HepG2 (cell line): Measurements from ENCODE around the gene PSMB10. TPM values are rescaled to one million over a fixed set of nuclear protein-coding genes. Genes with fewer than 3 reads are reported as not detected.

ENCODE experiments used
- ATF1 ChIP-seq: IDR thresholded peaks from 2 replicates; pipeline ENCODE4 v1.6.1; 2016; ENCODE audit warnings: mild to moderate bottlenecking, control low read depth
- ATM ChIP-seq: fragments of 450-650 bp; IDR thresholded peaks from 2 replicates; pipeline ENCODE4 v1.7.1; 2017; ENCODE audit warnings: mild to moderate bottlenecking, borderline replicate concordance
- ATRX ChIP-seq: sonication (generic); formaldehyde crosslinking; IDR thresholded peaks from 2 replicates; pipeline ENCODE4 v1.4.0; 2020; ENCODE audit warnings: missing genetic modification reagents, borderline replicate concordance
- CBX1 ChIP-seq: IDR thresholded peaks from one replicate; pipeline ENCODE4 v1.6.1; 2016; ENCODE audit warnings: antibody characterized with exemption, low read depth
- CHCHD3 ChIP-seq: sonication (generic); formaldehyde crosslinking; IDR thresholded peaks from 2 replicates; pipeline ENCODE4 v1.8.0; 2022; ENCODE audit warnings: mild to moderate bottlenecking, missing genetic modification reagents, moderate library complexity
- FOXK2 ChIP-seq: fragments of 450-650 bp; IDR thresholded peaks from 2 replicates; pipeline ENCODE4 v1.6.1; 2016
- JUNB ChIP-seq: sonication (generic); formaldehyde crosslinking; IDR thresholded peaks from 2 replicates; pipeline ENCODE4 v1.8.0; 2022; ENCODE audit warnings: missing genetic modification reagents, mild to moderate bottlenecking, borderline replicate concordance
- MEF2D ChIP-seq: sonication (generic); formaldehyde crosslinking; IDR thresholded peaks from 2 replicates; pipeline ENCODE4 v1.5.1; 2020; ENCODE audit warnings: mild to moderate bottlenecking, missing genetic modification reagents
- RBM22 ChIP-seq: fragments of 200-400 bp; formaldehyde crosslinking; optimal IDR thresholded peaks from 2 replicates; pipeline ENCODE3; 2017; ENCODE audit warnings: mild to moderate bottlenecking, low read length, moderate library complexity
- REL ChIP-seq: sonication (generic); formaldehyde crosslinking; conservative IDR thresholded peaks from 2 replicates; pipeline ENCODE4 v1.8.0; 2022; ENCODE audit warnings: mild to moderate bottlenecking, missing genetic modification reagents, moderate library complexity
- SALL2 ChIP-seq: sonication (generic); formaldehyde crosslinking; IDR thresholded peaks from 2 replicates; pipeline ENCODE4 v1.8.1; 2023; ENCODE audit warnings: mild to moderate bottlenecking, missing genetic modification reagents, inconsistent platforms
- ZFP41 ChIP-seq: sonication (generic); formaldehyde crosslinking; IDR thresholded peaks from 2 replicates; pipeline ENCODE4 v1.4.0; 2020; ENCODE audit warnings: mild to moderate bottlenecking, missing genetic modification reagents, borderline replicate concordance
- ZNF20 ChIP-seq: sonication (generic); formaldehyde crosslinking; IDR thresholded peaks from 2 replicates; pipeline ENCODE4 v1.4.0; 2020; ENCODE audit warnings: mild to moderate bottlenecking, moderate library complexity, missing genetic modification reagents
- ZNF253 ChIP-seq: sonication (generic); formaldehyde crosslinking; IDR thresholded peaks from 2 replicates; pipeline ENCODE4 v1.8.0; 2022; ENCODE audit warnings: mild to moderate bottlenecking, missing genetic modification reagents, borderline replicate concordance
- ZNF274 ChIP-seq: sonication (generic); formaldehyde crosslinking; IDR thresholded peaks from 2 replicates; pipeline ENCODE4 v1.5.1; 2020; ENCODE audit warnings: mild to moderate bottlenecking, missing genetic modification reagents
- ZNF451 ChIP-seq: sonication (generic); formaldehyde crosslinking; IDR thresholded peaks from 2 replicates; pipeline ENCODE4 v1.5.0; 2020; ENCODE audit warnings: mild to moderate bottlenecking, missing genetic modification reagents
- ZNF652 ChIP-seq: IDR thresholded peaks from 2 replicates; pipeline ENCODE4 v1.6.1; 2016; ENCODE audit warnings: low read depth, borderline replicate concordance
- polyA plus RNA-seq, 8 experiments: library from polyadenylated mRNA; depleted of rRNA in 3 of 8; stranded (reverse) in 7 of 8; unstranded in 1 of 8; fragments of >200 nt; fragmentation: Illumina TruSeq in 4 of 8; extraction: Trizol in 4 of 8; gene quantifications; 2 replicates each; pipeline versions ENCODE4 v1.2.1 to v1.2.3, GENCODE V29; 2011 to 2016; ENCODE audit warnings: low read depth in 4 of 8, missing spikeins in 1 of 8, mixed read lengths in 1 of 8; ENCODE audit not compliant: insufficient read depth in 1 of 8
- total RNA-seq, 5 experiments: library from RNA; depleted of rRNA; stranded (reverse); fragments of >200 nt; fragmentation: Illumina TruSeq; extraction: Trizol; gene quantifications; 2 replicates each; pipeline ENCODE4 v1.2.3, GENCODE V29; 2016; ENCODE audit warnings: low read depth in 1 of 5
- TF ChIP-seq, protein P1 (sequence below): sonication (generic); formaldehyde crosslinking; IDR thresholded peaks from 2 replicates; pipeline ENCODE4 v1.8.0; 2022; ENCODE audit warnings: missing genetic modification reagents, mild to moderate bottlenecking, moderate library complexity, borderline replicate concordance
- TF ChIP-seq, protein P2 (sequence below): IDR thresholded peaks from 2 replicates; pipeline ENCODE4 v1.6.1; 2016; ENCODE audit warnings: missing biosample characterization, missing genetic modification reagents, low read depth
- TF ChIP-seq, protein P3 (sequence below): IDR thresholded peaks from 2 replicates; pipeline ENCODE4 v1.6.1; 2016; ENCODE audit warnings: mild to moderate bottlenecking
- TF ChIP-seq, protein P4 (sequence below): sonication (generic); formaldehyde crosslinking; IDR thresholded peaks from 2 replicates; pipeline ENCODE4 v1.4.0; 2020; ENCODE audit warnings: missing genetic modification reagents

The PSMB10 gene
- total and polyA plus RNA-seq, 2 of the 13 experiments (the other 11 are each of a cell fraction or from before 2014, with no cell fraction given), result 12.7 to 65.9 TPM

DNA sequence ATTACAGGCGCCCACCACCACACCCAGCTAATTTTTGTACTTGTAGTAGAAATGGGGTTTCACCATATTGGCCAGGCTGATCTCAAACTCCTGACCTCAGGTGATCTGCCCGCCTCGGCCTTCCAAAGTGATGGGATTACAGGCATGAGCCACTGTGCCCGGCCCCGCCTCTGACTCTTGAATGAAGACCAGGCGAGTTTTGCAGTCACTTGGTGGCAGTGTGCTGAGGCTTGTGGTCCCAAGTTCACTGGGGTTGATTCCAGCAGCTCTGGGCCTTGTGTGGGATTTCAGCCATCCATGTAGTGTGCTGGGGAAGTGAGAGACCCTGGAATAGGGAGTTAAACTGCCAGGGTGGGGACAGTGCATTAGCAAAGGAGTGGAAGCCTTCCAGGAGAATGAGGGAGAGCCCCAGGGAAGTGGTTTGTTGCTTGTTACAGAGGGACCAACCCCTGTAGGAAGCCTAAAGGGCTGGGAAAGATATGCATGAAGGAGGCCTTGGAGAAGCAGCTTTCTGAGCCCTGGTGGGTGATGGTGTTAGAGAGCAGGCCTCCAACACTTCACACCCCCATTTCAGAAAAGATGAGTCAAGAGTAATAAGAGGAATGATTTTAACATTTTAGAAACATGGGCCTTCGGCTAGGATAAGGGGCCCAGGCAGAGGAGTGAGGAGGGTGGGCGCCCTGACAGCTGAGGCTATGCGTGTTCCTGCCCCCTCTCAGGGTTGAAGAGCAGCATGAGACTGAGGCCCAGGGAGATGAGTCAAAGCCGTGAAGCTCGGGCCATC, 29.1 kb downstream of the PSMB10 start (continued):
- TF ChIP-seq, protein P1, sequence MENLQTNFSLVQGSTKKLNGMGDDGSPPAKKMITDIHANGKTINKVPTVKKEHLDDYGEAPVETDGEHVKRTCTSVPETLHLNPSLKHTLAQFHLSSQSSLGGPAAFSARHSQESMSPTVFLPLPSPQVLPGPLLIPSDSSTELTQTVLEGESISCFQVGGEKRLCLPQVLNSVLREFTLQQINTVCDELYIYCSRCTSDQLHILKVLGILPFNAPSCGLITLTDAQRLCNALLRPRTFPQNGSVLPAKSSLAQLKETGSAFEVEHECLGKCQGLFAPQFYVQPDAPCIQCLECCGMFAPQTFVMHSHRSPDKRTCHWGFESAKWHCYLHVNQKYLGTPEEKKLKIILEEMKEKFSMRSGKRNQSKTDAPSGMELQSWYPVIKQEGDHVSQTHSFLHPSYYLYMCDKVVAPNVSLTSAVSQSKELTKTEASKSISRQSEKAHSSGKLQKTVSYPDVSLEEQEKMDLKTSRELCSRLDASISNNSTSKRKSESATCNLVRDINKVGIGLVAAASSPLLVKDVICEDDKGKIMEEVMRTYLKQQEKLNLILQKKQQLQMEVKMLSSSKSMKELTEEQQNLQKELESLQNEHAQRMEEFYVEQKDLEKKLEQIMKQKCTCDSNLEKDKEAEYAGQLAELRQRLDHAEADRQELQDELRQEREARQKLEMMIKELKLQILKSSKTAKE (CRISPR knock-in tag), result no peak
- TF ChIP-seq SALL2 (CRISPR knock-in tag), result no peak
- TF ChIP-seq ATF1 (CRISPR knock-in tag), result no peak
- TF ChIP-seq JUNB (CRISPR knock-in tag), result no peak
- TF ChIP-seq ATM, result no peak
- TF ChIP-seq, protein P2, sequence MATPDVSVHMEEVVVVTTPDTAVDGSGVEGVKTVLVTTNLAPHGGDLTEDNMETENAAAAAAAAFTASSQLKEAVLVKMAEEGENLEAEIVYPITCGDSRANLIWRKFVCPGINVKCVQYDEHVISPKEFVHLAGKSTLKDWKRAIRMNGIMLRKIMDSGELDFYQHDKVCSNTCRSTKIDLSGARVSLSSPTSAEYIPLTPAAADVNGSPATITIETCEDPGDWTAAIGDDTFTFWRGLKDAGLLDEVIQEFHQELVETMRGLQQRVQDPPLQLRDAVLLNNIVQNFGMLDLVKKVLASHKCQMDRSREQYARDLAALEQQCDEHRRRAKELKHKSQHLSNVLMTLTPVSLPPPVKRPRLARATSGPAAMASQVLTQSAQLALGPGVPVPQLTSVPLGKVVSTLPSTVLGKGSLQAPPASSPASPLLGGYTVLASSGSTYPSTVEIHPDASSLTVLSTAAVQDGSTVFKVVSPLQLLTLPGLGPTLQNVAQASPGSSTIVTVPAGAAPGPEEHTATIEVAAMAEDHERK (CRISPR knock-in tag), result no peak
- TF ChIP-seq, protein P3, sequence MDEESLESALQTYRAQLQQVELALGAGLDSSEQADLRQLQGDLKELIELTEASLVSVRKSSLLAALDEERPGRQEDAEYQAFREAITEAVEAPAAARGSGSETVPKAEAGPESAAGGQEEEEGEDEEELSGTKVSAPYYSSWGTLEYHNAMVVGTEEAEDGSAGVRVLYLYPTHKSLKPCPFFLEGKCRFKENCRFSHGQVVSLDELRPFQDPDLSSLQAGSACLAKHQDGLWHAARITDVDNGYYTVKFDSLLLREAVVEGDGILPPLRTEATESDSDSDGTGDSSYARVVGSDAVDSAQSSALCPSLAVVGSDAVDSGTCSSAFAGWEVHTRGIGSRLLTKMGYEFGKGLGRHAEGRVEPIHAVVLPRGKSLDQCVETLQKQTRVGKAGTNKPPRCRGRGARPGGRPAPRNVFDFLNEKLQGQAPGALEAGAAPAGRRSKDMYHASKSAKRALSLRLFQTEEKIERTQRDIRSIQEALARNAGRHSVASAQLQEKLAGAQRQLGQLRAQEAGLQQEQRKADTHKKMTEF (CRISPR knock-in tag), result no peak
- TF ChIP-seq ZNF652 (CRISPR knock-in tag), result no peak
- TF ChIP-seq ZNF451 (CRISPR knock-in tag), result no peak
- TF ChIP-seq, protein P4, sequence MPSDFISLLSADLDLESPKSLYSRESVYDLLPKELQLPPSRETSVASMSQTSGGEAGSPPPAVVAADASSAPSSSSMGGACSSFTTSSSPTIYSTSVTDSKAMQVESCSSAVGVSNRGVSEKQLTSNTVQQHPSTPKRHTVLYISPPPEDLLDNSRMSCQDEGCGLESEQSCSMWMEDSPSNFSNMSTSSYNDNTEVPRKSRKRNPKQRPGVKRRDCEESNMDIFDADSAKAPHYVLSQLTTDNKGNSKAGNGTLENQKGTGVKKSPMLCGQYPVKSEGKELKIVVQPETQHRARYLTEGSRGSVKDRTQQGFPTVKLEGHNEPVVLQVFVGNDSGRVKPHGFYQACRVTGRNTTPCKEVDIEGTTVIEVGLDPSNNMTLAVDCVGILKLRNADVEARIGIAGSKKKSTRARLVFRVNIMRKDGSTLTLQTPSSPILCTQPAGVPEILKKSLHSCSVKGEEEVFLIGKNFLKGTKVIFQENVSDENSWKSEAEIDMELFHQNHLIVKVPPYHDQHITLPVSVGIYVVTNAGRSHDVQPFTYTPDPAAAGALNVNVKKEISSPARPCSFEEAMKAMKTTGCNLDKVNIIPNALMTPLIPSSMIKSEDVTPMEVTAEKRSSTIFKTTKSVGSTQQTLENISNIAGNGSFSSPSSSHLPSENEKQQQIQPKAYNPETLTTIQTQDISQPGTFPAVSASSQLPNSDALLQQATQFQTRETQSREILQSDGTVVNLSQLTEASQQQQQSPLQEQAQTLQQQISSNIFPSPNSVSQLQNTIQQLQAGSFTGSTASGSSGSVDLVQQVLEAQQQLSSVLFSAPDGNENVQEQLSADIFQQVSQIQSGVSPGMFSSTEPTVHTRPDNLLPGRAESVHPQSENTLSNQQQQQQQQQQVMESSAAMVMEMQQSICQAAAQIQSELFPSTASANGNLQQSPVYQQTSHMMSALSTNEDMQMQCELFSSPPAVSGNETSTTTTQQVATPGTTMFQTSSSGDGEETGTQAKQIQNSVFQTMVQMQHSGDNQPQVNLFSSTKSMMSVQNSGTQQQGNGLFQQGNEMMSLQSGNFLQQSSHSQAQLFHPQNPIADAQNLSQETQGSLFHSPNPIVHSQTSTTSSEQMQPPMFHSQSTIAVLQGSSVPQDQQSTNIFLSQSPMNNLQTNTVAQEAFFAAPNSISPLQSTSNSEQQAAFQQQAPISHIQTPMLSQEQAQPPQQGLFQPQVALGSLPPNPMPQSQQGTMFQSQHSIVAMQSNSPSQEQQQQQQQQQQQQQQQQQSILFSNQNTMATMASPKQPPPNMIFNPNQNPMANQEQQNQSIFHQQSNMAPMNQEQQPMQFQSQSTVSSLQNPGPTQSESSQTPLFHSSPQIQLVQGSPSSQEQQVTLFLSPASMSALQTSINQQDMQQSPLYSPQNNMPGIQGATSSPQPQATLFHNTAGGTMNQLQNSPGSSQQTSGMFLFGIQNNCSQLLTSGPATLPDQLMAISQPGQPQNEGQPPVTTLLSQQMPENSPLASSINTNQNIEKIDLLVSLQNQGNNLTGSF (CRISPR knock-in tag), result no peak
- TF ChIP-seq ZNF253, result no peak
- no peak for TF ChIP-seq CBX1
- TF ChIP-seq REL, result no peak
- 0 out of 2 replicates have a peak, but pooled peaks have one; percentile 52 for TF ChIP-seq ZFP41 (CRISPR knock-in tag)
- TF ChIP-seq ZNF20 (CRISPR knock-in tag), result no peak
- TF ChIP-seq MEF2D, result no peak
- TF ChIP-seq RBM22, result peak; percentile 25
- no peak for TF ChIP-seq ATRX
- no peak for TF ChIP-seq CHCHD3 (CRISPR knock-in tag)
- no peak for TF ChIP-seq FOXK2
- no peak for TF ChIP-seq ZNF274 (CRISPR knock-in tag)
